ENCODE results near the gene GYS1. TPM values are rescaled to one million over a fixed set of nuclear protein-coding genes. Genes with fewer than 3 reads are reported as not detected.
A peak's percentile ranks its signal among the peaks of the same experiment; 100 is the strongest.
"Not testable (repeated sequence)": the region's sequence is repeated elsewhere in the genome, so short reads cannot be mapped to it uniquely, and the experiment has no call there.

GYS1 gene
- 10 to 100 TPM; 26.4 to 79.6 (median 35.6) TPM for total RNA-seq

GRCh38 chr19:48993175-48994034 lies at the start of gene GYS1, which contains the start of gene RUVBL2:
TSS of gene GYS1 (minus strand) at chr19:48993309. CDS start at chr19:48993112, 197 bp downstream.
TSS of gene RUVBL2 (plus strand) at chr19:48993887. CDS start at chr19:48993912, 25 bp downstream.
- peak within 1 kb of the TSS; percentile 84 to 98 (median 95) for H3K27ac ChIP-seq
- WGBS, 2 donors, result 0% methylated on average over 19 to 31 of the region's 56 CpGs
- peaks cover 24 to 43% (median 34%) of the 10 kb centered on the region in 4 donors for H3K4me1 ChIP-seq
- no peaks in the 10 kb centered on the region for H3K27me3 ChIP-seq
- H3K36me3 ChIP-seq, result peaks cover 1 to 25% (median 13%) of the 10 kb centered on the region in 4 donors
- DNase-seq (peak; percentile 99), ATAC-seq (ENCODE audit: low FRiP score in 2 of 2) (peak; percentile 97 to 98)
- TF ChIP-seq POLR2A (IDR thresholded peaks at IDR 0.05) (peak in 3 of 4 donors; percentile 74 to 92 (median 90)), CTCF (IDR thresholded peaks at IDR 0.05) (peak; percentile 95 to 100 (median 100)), POLR2AphosphoS5 (IDR thresholded peaks at IDR 0.05) (peak; percentile 85 to 97), EP300 (IDR thresholded peaks at IDR 0.05) (peak in 1 of 4 donors; percentile 57)
- H3K4me3 ChIP-seq, result peak within 1 kb of the TSS; percentile 53 to 94 (median 71)
- H3K9me3 ChIP-seq, result no peaks in the 10 kb centered on the region

- not testable (repeated sequence) for ATAC-seq (ENCODE audit: low FRiP score in 2 of 2); H3K27ac ChIP-seq; H3K27me3 ChIP-seq; H3K36me3 ChIP-seq; H3K4me1 ChIP-seq; H3K9me3 ChIP-seq; H3K4me3 ChIP-seq; DNase-seq
- 80 to 83% methylated on average over 4 of the region's 4 CpGs for WGBS, 2 donors
These were observed 49.6 kb upstream of the GYS1 start for GRCh38 chr19:49042666-49043065.

- Histone ChIP-seq H3K27me3 (no peaks in the 10 kb centered on the region), H3K36me3 (no peaks in the 10 kb centered on the region), H3K27ac (no peak overlapping the region), H3K4me3 (no peak overlapping the region), H3K9me3 (no peaks in the 10 kb centered on the region), H3K4me1 (no peaks in the 10 kb centered on the region)
- DNase-seq (no peak), ATAC-seq (ENCODE audit: low FRiP score in 2 of 2) (no peak)
- 70 to 80% methylated on average over 6 to 14 of the region's 17 CpGs for WGBS, 2 donors
- TF ChIP-seq POLR2A (IDR thresholded peaks at IDR 0.05) (no peak), POLR2AphosphoS5 (IDR thresholded peaks at IDR 0.05) (no peak), CTCF (IDR thresholded peaks at IDR 0.05) (no peak), EP300 (IDR thresholded peaks at IDR 0.05) (no peak)
These were observed 49.1 kb upstream of the GYS1 start for GRCh38 chr19:49042177-49042576.

GRCh38 chr19:49039736-49040135 lies 46.6 kb upstream of the GYS1 start:
- WGBS, 2 donors, result 50 to 55% methylated on average over 8 to 9 of the region's 9 CpGs
- H3K4me3 ChIP-seq; ATAC-seq (ENCODE audit: low FRiP score in 2 of 2); H3K27me3 ChIP-seq; DNase-seq; H3K9me3 ChIP-seq; H3K27ac ChIP-seq; H3K36me3 ChIP-seq; H3K4me1 ChIP-seq: not testable (repeated sequence)

GRCh38 chr19:49038557-49039276 lies 45.6 kb upstream of the GYS1 start:
- 86 to 89% methylated on average over 9 to 25 of the region's 26 CpGs for WGBS, 2 donors

GRCh38 chr19:49038111-49038510 lies 45.0 kb upstream of the GYS1 start:
- 88 to 94% methylated on average over 4 to 7 of the region's 8 CpGs for WGBS, 2 donors
- ATAC-seq (ENCODE audit: low FRiP score in 2 of 2); H3K9me3 ChIP-seq; DNase-seq; H3K27ac ChIP-seq; H3K36me3 ChIP-seq; H3K27me3 ChIP-seq; H3K4me1 ChIP-seq; H3K4me3 ChIP-seq: not testable (repeated sequence)

More at GRCh38 chr19:49038557-49039276, 45.6 kb upstream of the GYS1 start:
- H3K4me1 ChIP-seq; H3K4me3 ChIP-seq; DNase-seq; H3K27me3 ChIP-seq; ATAC-seq (ENCODE audit: low FRiP score in 2 of 2); H3K27ac ChIP-seq; H3K9me3 ChIP-seq; H3K36me3 ChIP-seq: not testable (repeated sequence)

Measured in upper lobe of left lung (tissue), 6 donors.